ENCODE results near the gene ATP5MC2. TPM values are rescaled to one million over a fixed set of nuclear protein-coding genes. Genes with fewer than 3 reads are reported as not detected.
A peak's percentile ranks its signal among the peaks of the same experiment; 100 is the strongest.

ATP5MC2 gene
- total and polyA plus RNA-seq, 9 of the 15 experiments (the other 6 are each of a cell fraction or from before 2014, with no cell fraction given): 314 to 1,208 (median 468) TPM

GRCh38 chr12:53675701-53676607 lies at the start of gene ATP5MC2 (continued):
- TF ChIP-seq DEAF1 (CRISPR knock-in tag; IDR thresholded peaks at IDR 0.05) (peak; percentile 98), NR3C1 (CRISPR knock-in tag; IDR thresholded peaks at IDR 0.05) (peak; percentile 77), COPS2 (conservative IDR thresholded peaks at IDR 0.05) (no peak), GTF2A2 (tag; IDR thresholded peaks at IDR 0.05) (no peak), ARID1B (IDR thresholded peaks at IDR 0.05) (peak; percentile 60; the same call in 1 of the 2 replicates), SFPQ (IDR thresholded peaks at IDR 0.05; ENCODE audit: low read depth, low read length) (no peak), ZNF232 (CRISPR knock-in tag; IDR thresholded peaks at IDR 0.05) (0 out of 2 replicates have a peak, but pooled peaks have one; percentile 84), AFF1 (IDR thresholded peaks at IDR 0.05; ENCODE audit: low read depth in 1 of 2, partially characterized antibody in 2 of 2) (peak in 1 of 2 experiments; percentile 57), THRB (CRISPR knock-in tag; conservative IDR thresholded peaks at IDR 0.05) (0 out of 2 replicates have a peak, but pooled peaks have one; percentile 58), MAX (CRISPR knock-in tag; IDR thresholded peaks at IDR 0.05) (peak; percentile 93), ZNF174 (CRISPR knock-in tag; IDR thresholded peaks at IDR 0.05) (no peak), DMBX1 (CRISPR knock-in tag; IDR thresholded peaks at IDR 0.05; ENCODE audit: borderline replicate concordance) (peak; percentile 71; the same call in 1 of the 2 replicates), MBD2 (IDR thresholded peaks at IDR 0.05; ENCODE audit: borderline replicate concordance, low read depth) (peak; percentile 60; the same call in 1 of the 2 replicates), FOXM1 (IDR thresholded peaks at IDR 0.05; ENCODE audit: low read depth) (peak; percentile 26; the same call in 1 of the 2 replicates), FOXM1 (CRISPR knock-in tag; IDR thresholded peaks at IDR 0.05; ENCODE audit: low read depth) (peak; percentile 44; the same call in 1 of the 2 replicates), KDM4B (IDR thresholded peaks at IDR 0.05; ENCODE audit: borderline replicate concordance in 2 of 2, low read depth in 1 of 2) (0 out of 4 replicates have a peak, but pooled peaks of 1 of the 2 experiments have one; percentile 64)

Data from K562 (cell line).